Measurements from ENCODE around the gene NKX2-2. TPM values are rescaled to one million over a fixed set of nuclear protein-coding genes. Genes with fewer than 3 reads are reported as not detected.

The NKX2-2 gene
- total and polyA plus RNA-seq, 2 of the 4 experiments (the other 2 are of a cell fraction) = not detected

DNA sequence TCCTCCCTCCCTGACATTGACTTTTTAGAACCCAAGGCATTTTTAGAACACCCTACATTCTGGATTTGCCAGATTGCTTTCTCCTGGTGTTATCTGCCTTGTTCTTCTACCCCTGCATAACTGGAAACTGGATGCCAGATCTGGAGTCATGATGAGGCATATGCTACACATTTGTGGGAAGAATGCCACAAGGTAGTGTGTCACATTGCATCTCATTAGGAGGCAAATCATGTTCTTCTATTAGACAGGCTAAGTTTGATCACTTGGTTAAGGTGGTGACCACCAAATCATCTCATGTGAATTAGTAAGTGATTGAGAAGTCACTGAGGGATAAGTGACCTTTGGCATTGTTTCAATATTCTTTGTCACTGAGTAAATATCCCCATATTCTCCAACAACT is 12.9 kb upstream of the NKX2-2 start:
- no peak overlapping the region for H3K9ac ChIP-seq (ENCODE audit: low read depth, low read length)
- no peak overlapping the region for H2BK120ac ChIP-seq (ENCODE audit: low read depth, low read length)
- no peak overlapping the region for H2BK20ac ChIP-seq (ENCODE audit: low read depth, low read length)
- BruUV-seq (replicated peaks) = no TSS peak
- no peak overlapping the region for H3K23ac ChIP-seq (ENCODE audit: low read depth, low read length)
- H2AK9ac ChIP-seq (replicated peaks; ENCODE audit: low read depth, low read length, poor library complexity) = no peak overlapping the region
- H3K4ac ChIP-seq (ENCODE audit: low read depth, low read length) = no peak overlapping the region
- dilution Hi-C loops (cut with HindIII; ENCODE audit: low sequenced_read_pairs, unreplicated experiment) = no loop called here
- no peak overlapping the region for H3K56ac ChIP-seq (ENCODE audit: extremely low read depth, insufficient read depth, low read length)
- intact Hi-C loops (cut with micrococcal nuclease) = no loop called here
- POLR2A ChIA-PET (ENCODE audit: unreplicated experiment) = no interaction called here
- H3K27ac ChIP-seq (ENCODE audit: insufficient read depth, low read length) = no peak overlapping the region
- H2BK5ac ChIP-seq (ENCODE audit: low read depth, low read length, poor library complexity, severe bottlenecking) = no peak overlapping the region
- H3K79me1 ChIP-seq (ENCODE audit: low read depth in 1 of 2, low read length in 2 of 2) = no peaks in the 10 kb centered on the region
- CTCF ChIA-PET = no interaction called here
- H3K18ac ChIP-seq (ENCODE audit: low read depth, low read length) = no peak overlapping the region
- in situ Hi-C loops (cut with MboI; ENCODE audit: low sequenced_read_pairs) = no loop called here
- H3K4me1 ChIP-seq (ENCODE audit: control insufficient read depth, insufficient read depth, low read length) = no peaks in the 10 kb centered on the region
- H3K14ac ChIP-seq (replicated peaks; ENCODE audit: low read depth, low read length) = no peak overlapping the region
- H4K91ac ChIP-seq (ENCODE audit: insufficient read depth, low read depth, low read length) = no peak overlapping the region
- ATAC-seq (ENCODE audit: low read depth) = no peak
- H3K9me3 ChIP-seq (ENCODE audit: control insufficient read depth, insufficient read depth, low read length) = no peaks in the 10 kb centered on the region
- H3K36me3 ChIP-seq (ENCODE audit: control insufficient read depth, insufficient read depth, low read length) = no peaks in the 10 kb centered on the region
- no peak overlapping the region for H2BK15ac ChIP-seq (ENCODE audit: low read depth, low read length)
- no peak for TF ChIP-seq BHLHE40 (IDR thresholded peaks at IDR 0.05; ENCODE audit: low read depth, low read length)
- no peak for TF ChIP-seq USF2 (IDR thresholded peaks at IDR 0.05; ENCODE audit: low read depth, low read length)
- TF ChIP-seq, protein P1, sequence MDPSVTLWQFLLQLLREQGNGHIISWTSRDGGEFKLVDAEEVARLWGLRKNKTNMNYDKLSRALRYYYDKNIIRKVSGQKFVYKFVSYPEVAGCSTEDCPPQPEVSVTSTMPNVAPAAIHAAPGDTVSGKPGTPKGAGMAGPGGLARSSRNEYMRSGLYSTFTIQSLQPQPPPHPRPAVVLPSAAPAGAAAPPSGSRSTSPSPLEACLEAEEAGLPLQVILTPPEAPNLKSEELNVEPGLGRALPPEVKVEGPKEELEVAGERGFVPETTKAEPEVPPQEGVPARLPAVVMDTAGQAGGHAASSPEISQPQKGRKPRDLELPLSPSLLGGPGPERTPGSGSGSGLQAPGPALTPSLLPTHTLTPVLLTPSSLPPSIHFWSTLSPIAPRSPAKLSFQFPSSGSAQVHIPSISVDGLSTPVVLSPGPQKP (IDR thresholded peaks at IDR 0.05; ENCODE audit: borderline replicate concordance, low read depth, low read length) = no peak
- no peak for TF ChIP-seq MAZ (IDR thresholded peaks at IDR 0.05; ENCODE audit: borderline replicate concordance, low read depth, low read length)
- no peak for TF ChIP-seq SMC3 (IDR thresholded peaks at IDR 0.05; ENCODE audit: low read depth, low read length)
- TF ChIP-seq RAD21 (IDR thresholded peaks at IDR 0.05; ENCODE audit: low read length) = no peak
- TF ChIP-seq MXI1 (IDR thresholded peaks at IDR 0.05; ENCODE audit: borderline replicate concordance, low read depth, low read length) = no peak
- no peak for TF ChIP-seq RFX5 (IDR thresholded peaks at IDR 0.05; ENCODE audit: low read depth, low read length)
- TF ChIP-seq POLR2A (IDR thresholded peaks at IDR 0.05; ENCODE audit: low read depth, low read length) = no peak
- no peak for TF ChIP-seq MAFK (IDR thresholded peaks at IDR 0.05; ENCODE audit: low read depth, low read length)
- TF ChIP-seq NFE2L2 (IDR thresholded peaks at IDR 0.05; ENCODE audit: low read depth, low read length) = no peak
- no peak for TF ChIP-seq CHD1 (IDR thresholded peaks at IDR 0.05; ENCODE audit: low read depth, low read length)
- no peak for TF ChIP-seq CEBPB (IDR thresholded peaks at IDR 0.05; ENCODE audit: low read depth, low read length)
- H4K20me1 ChIP-seq (ENCODE audit: insufficient read depth, low read length) = no peaks in the 10 kb centered on the region
- H3K9me1 ChIP-seq (ENCODE audit: insufficient read depth, low read length) = no peaks in the 10 kb centered on the region
- H3K4me3 ChIP-seq (ENCODE audit: insufficient read depth, low read depth, low read length) = no peak overlapping the region
- no peak overlapping the region for H2AK5ac ChIP-seq (ENCODE audit: low read depth, low read length)
- no peak overlapping the region for H4K5ac ChIP-seq (ENCODE audit: low read depth, low read length)
- peaks cover 33% of the 10 kb centered on the region for H3K27me3 ChIP-seq (ENCODE audit: control insufficient read depth, insufficient read depth, low read length)
- DNase-seq = no peak
- H3K4me2 ChIP-seq (ENCODE audit: low read depth, low read length) = no peak overlapping the region
- H2AFZ ChIP-seq (replicated peaks; ENCODE audit: low read length, poor library complexity) = no peak overlapping the region
- H4K8ac ChIP-seq (ENCODE audit: low read depth in 2 of 2, low read length in 2 of 2) = no peak overlapping the region
